NOMO-1 treated with dmso at 0.1 percent for 144 hours (cell line): ENCODE measurements around the gene RYR3.
"Not testable (repeated sequence)": the region's sequence is repeated elsewhere in the genome, so short reads cannot be mapped to it uniquely, and the experiment has no call there.

Experiments used
- DNase-seq: peaks from one replicate; lab custom pipeline; 2025; ENCODE audit not compliant: unreplicated experiment; lab: John Stamatoyannopoulos, UW

RYR3 gene

DNA sequence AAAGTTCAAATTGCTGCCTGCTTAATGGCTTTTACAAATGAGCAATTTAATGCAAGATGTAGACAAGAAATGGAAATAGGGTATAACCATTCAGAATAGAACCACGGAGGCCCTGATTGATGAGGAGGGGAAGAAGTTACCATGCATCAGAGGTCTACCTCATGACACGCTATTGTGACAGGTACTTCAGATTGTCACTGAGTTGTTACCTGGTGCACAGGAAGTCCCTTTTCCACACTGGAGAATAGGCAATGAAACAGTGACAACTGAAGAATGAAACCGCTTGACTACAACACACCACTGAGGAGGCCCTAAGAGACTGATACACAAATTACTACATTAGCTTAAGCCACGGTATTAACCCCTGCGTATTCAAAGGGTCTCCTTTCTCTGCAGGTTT, 251.2 kb downstream of the RYR3 start:
- no peak for DNase-seq

DNA sequence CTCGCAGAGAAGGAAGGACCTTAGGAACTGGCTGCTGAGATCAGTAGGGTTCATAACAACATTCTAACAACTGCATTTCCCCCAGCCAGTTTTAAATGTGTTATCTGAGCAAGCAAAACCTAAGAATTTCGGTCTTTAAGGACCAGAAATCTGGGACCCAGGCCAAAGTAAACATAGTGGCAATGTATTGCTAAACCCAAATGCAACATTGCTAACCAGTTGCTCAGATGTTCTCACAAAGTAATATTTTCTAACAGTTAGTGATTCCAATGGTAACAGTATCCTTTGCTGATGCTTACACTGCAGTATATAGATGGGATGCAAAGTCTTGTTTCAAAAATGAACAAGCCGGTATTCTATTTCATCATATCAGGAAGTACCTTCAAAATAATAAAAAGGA, 254.3 kb downstream of the RYR3 start:
- no peak for DNase-seq

DNA sequence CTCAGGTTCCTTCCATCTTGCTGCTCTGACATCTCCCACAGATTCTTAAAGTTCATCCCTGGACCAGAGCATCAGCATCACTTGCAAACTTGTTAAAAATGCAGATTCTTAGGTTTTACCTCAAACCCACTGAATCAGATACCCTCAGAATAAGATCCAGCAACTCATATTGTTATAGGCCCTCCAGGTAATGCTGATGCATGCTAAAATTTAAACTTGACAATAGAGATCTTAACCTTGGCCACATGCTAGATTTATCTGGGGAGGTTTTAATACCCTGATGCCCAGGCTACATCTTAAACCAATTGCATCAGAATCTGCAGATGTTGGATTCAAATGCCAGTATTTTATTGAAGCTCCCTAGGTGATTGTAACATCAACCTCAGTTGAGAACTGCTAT, 256.9 kb downstream of the RYR3 start:
- no peak for DNase-seq

DNA sequence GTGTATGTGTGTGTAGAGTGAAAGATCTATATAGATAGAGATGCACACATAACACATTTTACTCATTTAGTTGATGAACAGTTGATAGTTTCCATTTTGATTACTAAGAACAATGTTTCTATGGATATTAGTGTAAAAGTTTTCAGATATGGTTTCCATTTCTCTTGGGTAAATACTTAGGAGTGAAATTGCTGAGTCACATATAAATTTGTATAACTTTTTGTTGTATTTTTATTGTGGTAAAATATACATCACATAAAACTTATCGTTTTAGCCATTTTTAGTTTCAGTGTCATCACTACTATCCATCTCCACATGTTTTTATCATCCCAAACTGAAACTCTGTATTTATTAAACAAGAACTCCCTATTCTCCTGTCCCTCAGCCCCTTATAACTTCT, 258.3 kb downstream of the RYR3 start:
- no peak for DNase-seq

DNA sequence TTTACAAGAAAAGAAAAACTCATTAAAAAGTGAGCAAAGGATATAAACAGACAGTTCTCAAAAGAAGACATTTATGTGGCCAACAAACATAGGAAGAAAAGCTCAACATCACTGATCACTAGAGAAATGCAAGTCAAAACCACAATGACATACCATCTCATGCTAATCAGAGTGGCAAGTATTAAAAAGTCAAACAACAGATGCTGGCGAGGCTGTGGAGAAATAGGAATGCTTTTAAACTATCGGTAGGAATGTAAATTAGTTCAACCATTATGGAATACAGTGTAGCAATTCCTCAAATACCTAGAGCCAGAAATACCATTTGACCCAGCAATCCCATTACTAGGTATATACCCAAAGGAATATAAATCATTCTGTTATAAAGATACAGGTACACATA, 267.1 kb downstream of the RYR3 start:
- not testable (repeated sequence) for DNase-seq

DNA sequence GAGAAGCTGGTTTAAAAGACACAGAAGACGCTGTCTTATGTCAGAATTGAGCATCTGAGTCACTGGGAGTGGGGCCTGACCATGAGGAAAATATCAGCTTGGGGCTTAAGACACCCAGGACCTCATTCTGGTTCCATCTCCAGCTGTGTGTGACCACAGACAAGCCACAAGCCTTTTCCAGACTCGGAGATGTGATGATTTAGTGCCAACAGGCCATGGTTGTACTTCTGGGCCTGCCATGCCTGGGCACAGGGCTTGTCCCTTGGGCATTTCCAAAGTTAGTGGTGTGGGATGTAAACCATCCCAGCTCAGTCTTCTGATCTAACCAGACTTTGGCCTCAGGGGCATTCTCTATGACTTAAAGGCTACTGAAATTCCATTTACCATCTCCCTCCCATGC, 269.8 kb downstream of the RYR3 start:
- no peak for DNase-seq

DNA sequence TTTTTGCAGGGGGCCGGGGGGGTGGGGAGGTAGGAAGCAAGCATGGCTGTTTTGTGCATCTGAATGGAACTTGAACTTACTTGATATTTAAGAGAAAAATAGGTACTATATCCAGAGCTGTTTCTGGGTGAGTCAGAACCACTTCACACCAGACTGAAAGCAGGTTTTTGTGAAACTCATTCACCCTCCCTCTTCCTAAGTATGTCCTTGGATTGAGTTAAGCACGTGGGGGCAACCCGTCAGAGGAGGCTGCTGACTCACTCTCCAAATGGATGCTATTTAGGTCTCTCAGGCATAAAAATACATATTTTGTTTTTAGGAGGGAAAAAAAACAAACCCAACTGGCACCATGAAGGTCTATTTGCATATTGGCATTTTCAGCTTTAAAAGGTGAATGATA, 270.3 kb downstream of the RYR3 start:
- no peak for DNase-seq

DNA sequence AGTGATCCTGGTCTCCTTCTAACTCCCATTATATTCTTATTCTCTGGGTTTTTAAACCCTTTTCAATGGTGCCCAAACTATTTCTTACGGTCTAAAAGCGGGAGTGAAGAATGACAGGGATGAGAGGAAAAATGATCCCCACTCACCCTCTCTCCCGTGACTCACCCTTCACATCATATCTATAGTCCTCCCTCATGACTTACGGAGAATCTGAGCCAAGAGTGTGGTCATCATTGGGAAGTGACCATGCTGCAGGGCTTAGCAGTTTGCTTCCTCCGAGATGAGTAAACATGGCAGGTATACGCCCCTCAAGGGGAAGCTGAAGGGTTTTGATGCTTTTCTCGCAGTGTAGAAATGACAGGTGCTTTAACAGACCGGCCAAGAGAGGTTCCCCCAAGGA, 274.0 kb downstream of the RYR3 start:
- DNase-seq: no peak

DNA sequence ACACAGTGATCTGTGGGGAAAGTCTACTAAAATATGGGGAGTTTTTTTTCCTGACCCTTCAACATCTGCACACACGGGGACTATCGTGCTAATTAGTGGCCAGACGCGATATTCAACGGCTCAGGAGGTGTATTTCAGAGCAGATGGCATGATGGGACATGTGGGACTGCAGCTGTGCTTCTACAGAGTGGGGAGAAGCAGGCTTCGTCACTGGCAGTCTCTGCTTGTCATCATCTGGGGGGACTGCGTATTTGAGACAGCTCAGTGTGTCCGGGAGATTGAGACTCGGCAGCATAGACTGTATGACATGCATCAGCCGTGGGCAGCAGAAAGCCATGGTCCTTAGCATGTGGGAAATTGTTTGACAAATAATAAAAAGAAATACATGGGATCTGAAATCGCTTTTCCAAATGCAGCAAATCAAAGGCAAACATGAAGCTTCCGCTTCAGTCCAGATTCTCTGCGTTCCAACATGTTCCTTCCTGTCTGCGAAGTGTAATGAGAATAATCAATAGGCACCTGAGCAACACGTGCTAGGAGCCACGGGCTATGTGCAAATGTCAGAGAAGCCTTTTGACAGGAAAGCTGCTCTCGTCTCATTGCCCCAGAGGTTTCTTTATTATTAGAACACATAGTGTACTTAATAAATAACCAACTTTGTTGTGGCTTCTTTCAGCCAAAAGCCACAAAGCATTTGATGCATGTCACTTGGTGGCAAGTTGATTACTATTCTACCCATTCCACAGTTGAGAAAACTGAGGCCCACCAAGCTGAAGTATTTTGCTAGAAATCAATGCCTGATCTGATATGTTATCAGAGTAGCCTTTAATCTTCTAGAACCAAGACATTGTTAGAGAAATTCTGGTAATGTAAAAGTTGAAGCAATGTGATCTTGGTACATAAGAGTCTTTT, 276.3 kb downstream of the RYR3 start:
- DNase-seq: no peak

DNA sequence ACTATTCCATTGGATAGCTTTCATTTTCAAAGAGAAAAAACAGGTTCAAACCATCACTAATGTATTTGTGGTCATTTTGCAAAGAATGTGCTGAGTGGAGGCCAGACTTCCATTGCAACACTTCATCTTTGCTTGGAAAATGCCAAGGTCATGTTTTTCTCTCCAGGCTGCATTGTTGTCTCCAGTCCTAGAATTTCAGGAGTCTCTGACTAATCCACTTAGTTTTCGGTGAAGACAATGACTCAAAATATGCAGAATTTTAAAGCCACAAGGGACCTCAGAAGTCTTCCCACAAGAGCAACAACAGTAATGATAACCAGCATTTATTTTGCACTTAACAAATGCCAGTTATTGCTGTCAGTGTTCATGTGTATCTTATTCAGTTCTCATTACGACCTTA, 277.0 kb downstream of the RYR3 start:
- no peak for DNase-seq

DNA sequence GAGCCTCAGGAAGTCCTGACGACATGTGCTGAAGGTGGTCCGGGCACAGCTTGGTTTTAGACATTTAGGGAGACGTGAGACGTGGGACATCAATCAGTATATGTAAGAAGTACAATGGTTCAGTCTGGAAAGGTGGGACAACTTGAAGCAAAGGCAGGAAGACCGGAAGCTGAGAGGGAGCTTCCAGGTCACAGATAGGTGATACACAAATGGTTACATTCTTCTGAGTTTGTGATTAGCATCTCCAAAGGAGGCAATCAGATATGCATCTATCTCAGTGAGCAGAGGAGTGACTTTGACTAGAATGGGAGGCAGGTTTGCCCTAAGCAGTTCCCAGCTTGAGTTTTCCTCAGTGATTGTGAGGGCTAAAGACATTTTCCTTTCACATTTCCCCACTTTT, 282.1 kb downstream of the RYR3 start:
- no peak for DNase-seq

DNA sequence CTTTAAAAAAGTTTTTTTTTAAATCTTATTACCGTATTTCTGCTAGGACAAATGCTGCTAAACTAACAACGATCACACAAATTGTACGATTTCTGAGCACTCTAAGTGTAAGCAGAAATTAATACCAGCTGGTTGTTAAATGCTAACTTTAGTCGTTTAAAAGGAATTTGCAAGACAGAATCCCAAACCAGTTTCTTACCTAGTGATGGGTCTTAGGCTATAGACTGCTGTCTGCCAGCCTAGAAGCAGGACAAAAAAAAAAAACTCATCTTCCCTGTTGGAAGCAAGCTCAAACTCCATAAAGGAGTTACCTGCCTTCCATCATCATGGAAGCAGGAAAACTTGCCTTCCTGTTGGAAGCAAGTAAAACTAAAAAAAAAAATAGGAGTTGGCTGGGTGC, 287.6 kb downstream of the RYR3 start:
- not testable (repeated sequence) for DNase-seq

DNA sequence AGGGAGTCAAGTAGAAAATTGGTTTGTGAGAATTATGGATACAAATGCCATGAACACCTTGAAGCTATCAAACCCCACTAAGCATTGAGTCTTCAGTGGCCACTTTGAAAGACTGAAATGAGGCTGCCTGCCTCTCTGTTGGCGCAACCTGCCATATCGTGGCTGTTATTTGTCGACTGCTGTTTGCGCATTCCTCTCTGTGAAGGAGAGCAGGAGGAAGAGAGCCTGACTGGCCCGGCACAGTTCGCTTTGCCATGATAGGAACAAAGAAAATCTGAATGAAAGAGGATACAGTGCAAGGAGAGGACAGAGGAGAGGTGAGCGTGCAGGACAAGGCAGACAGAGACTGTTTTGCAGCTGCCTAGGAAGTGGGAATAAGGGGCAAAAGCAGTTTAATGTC, 289.4 kb downstream of the RYR3 start:
- DNase-seq: no peak

DNA sequence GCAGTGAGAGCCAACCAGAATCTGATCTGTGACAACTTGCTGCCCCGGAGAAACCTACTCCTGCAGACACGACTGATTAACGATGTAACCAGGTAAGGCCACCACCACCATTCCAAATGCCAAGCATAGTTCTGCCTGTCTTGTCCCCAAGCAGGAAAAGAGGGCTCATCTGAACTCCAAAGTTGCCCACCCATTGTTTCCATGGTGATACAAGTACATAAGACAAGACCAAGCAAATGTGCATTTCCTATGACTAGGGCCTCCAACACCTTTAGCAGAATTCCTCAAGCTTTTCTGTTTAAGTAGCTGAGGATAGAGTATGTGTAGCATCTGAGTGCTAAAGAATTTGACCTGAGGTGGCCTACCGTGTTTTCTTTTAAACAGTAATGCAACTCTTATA, 290.7 kb downstream of the RYR3 start:
- no peak for DNase-seq

DNA sequence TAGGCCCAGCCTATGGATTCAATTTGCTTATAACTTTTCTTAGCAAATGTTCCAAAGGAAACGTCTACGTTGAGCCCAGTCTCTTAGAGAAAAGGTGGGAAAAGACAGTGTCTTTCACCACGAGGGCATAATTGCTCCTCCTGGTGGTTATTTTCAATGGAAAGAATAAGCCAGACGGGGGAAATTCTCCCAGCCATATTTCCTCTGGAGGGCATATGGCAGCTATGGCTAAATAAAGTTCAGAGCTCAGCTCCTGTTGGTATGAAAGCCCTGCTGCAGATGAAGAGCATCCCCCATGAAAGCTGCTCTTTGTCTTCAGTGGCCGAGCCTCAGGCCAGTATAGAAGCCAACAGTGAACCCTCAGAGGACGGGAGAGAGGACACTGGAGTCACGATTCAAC, 297.9 kb downstream of the RYR3 start:
- DNase-seq: no peak

DNA sequence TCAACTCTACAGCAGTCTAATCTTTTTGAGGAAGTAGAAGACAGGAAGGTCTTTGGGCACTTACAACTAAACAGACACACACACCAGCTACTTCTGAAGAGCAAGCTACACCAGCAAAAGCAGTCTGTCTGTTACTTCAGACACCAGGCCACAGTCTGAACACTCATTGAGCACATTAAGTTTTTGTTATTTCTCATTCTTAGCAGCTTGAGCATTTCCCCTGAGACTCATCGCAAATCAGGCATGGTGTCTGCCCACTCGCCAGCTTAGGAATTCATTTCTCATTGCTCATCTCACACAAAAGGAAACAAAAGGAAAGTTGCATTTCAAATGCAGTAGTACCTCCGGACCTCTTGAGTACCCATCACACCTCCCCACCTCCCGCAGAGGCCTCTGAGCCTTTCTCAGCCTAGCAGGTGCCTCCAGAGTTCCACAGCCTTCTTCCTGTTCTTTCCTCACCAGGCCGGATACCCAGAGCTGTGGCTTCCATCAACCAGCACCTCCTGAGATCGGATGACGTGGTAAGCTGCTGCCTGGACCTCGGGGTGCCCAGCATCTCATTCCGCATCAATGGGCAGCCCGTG, 302.0 kb downstream of the RYR3 start:
- no peak for DNase-seq

DNA sequence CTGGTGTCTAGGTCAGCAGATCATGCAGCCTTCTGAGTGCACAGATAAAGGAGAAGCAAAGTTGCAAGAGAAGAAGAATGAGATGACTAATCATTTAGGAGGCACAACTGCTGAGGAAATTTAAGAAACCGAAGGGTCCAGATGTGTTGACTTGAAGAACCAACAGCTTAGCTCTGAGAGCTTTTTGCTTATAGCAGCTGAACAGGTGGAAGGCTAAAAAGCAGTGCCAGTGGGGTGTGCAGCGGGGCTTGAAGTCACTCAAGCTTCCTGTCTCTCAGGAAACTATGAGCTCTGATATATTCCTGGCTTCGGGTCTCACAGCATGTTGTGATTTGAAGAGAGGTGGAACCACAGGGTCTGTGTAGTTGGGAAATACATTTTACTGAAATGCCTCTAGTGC, 305.7 kb downstream of the RYR3 start:
- DNase-seq: no peak

DNA sequence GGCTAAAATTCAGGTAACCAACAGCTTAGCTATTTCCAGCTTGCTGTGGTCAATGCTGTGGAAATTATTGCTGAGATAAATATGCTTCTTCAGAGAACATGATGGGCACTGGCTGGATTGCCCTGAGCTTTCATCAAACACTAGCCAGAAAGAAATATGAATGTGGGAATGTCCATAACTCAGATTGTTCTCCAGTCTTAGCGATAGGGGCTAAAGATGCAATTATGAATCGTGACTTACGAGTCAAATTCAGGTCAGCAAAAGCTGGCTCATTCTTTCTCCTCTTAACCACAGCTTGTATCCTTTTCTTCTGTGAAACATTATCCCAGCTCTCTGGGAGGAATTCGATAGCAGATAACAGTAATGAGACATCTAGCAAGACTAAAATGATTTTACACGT, 307.6 kb downstream of the RYR3 start:
- no peak for DNase-seq

DNA sequence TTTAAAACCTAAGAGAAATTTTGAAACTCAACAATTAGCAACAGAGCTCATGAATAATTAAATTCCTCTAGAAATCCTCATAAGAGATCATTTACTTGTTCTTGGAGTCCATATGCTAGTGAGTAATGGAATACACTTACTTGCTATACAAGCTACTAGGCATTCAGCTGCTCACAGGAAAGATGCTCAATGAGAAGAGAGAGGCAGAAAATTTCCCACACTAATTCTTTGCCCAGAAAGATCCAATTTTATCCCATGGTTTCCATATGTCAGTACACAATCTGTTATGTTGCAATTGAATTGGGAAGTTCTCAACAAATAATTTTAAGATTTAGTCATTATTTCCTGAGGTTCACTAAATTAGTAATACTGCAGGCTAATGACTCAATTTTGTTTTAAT, 310.4 kb downstream of the RYR3 start:
- no peak for DNase-seq

DNA sequence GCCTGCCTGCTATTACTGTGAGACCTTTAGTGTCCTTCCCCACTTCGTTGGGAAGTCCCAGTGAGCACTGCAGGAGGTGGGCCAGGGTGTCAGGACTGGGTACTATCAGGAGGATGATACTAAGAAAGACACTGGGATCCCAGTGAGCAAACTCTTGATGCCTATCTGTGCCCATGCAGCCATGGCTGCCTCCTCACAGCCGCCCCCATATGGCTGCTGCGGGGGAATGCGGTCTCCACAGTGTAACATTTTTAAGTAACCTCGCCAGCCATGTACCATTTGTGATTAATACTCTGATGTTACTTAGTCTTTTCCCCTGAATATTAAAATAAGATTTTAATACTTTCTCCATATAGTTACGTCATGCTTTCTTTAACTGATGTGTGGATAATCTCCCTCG, 312.2 kb downstream of the RYR3 start:
- no peak for DNase-seq

DNA sequence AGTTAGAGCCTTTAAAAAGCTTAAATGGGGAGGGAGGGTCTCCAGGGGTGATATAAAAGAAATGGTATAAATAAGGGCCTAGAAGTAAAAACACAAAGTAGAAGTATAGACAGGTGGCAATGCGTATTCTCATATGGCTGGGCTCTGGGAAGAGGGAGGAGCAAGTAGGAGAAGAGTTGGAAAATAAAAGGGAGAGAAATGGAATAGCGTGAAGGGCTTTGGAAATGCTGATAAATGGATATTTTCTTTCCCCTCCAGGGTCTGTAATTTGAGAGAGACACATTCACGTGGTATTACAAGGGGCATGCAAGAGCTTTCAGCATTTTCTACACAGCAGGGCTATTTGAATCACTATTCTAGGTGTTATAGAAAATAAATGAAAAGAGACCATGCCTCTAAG, 313.7 kb downstream of the RYR3 start:
- DNase-seq: no peak

DNA sequence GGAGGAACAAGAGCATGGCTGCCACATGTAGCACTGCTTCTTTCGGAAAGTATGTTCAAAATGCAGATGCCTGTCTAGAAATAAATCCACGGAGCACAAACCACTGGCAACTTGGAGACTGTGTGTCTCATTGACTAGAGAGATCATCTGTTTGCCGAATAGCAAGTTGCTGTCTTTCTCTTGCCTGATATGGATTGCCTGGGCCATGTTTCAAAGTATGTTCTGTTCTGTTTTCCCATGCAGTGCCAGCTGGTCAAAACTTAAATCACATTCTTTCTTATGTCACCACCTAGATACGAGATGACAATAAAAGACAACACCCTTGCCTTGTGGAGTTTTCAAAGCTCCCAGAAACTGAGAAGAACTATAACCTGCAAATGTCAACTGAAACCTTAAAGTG, 318.9 kb downstream of the RYR3 start:
- no peak for DNase-seq

DNA sequence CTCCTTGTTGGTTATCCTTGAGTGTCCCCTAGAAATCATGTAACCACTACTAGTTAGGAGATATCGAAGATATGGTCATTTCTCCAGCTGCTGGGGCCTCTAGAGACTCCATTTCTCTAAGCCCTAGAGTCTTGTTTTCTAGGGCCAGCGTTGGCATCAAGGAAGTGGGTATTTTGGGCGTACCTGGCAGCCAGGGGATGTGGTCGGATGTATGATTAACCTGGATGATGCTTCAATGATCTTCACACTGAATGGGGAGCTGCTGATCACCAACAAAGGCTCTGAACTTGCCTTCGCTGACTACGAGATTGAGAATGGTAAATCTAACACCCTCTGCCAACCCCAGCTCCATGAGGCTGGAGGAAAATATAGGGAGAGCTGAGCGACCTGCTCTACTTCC, 325.5 kb downstream of the RYR3 start:
- no peak for DNase-seq
